Testis (tissue), 3 donors: Measurements from ENCODE around the gene DOHH. TPM values are rescaled to one million over a fixed set of nuclear protein-coding genes. Genes with fewer than 3 reads are reported as not detected.

Experiments
- DNase-seq: peaks from one replicate; pipeline ENCODE4 v3.0.0-alpha.2; 2019
- H3K27ac ChIP-seq, 2 donors: fragments of 200-600 bp; sonication (generic); one replicate each; pipeline ENCODE4 v1.5.1; 2019
- H3K27me3 ChIP-seq: fragments of 200-600 bp; sonication (generic); one replicate; pipeline ENCODE4 v1.5.1; 2019
- H3K36me3 ChIP-seq: fragments of 200-600 bp; sonication (generic); one replicate; pipeline ENCODE4 v1.5.1; 2017; ENCODE audit warnings: low read depth; ENCODE audit errors: missing control alignments
- H3K4me1 ChIP-seq: fragments of 200-600 bp; sonication (generic); one replicate; pipeline ENCODE4 v1.5.1; 2019
- H3K4me3 ChIP-seq, 2 donors: fragments of 200-600 bp; sonication (generic); one replicate each; pipeline ENCODE4 v1.5.1; 2017 to 2019
- H3K9me3 ChIP-seq: fragments of 200-600 bp; sonication (generic); one replicate; pipeline ENCODE4 v1.5.1; 2017
- POLR2A ChIP-seq: fragments of 450-650 bp; IDR thresholded peaks from one replicate; pipeline ENCODE4 v1.6.1; 2017; ENCODE audit warnings: antibody characterized with exemption, mild to moderate bottlenecking, moderate library complexity
- WGBS, 2 donors: methylation state at CpG; one replicate each; pipeline ENCODE4 v1.1.5; 2018; 5-methylcytosine and 5-hydroxymethylcytosine counted together
- intact Hi-C: fragments of 100-400 bp; cut with DNase I; formaldehyde crosslinking; loops from one replicate; pipeline ENCODE4 v1.15.1; 2023; ENCODE audit warnings: low total_unique reads
- polyA plus RNA-seq: library from polyadenylated mRNA; stranded (reverse); fragments of 350-450 nt; fragmentation: Illumina TruSeq; extraction: RNeasy Lipid Tissue Mini Kit (QIAGEN cat#74804); gene quantifications from one replicate; pipeline ENCODE4 v1.2.3, GENCODE V29; 2014; ENCODE audit warnings: low read depth, low replicate concordance; ENCODE audit not compliant: insufficient read depth
- total RNA-seq, 2 donors: library from RNA; depleted of rRNA; stranded (reverse); fragments of >200 nt; gene quantifications; one replicate each; pipeline ENCODE4 v1.2.3, GENCODE V29; 2016
- TF ChIP-seq, protein P1 (sequence below), 3 experiments: fragments of 450-650 bp in 2 of 3; fragments of 200-600 bp in 1 of 3; sonication (generic) in 1 of 3; IDR thresholded peaks; one replicate each; pipeline ENCODE4 v1.5.1; 2016 to 2019; ENCODE audit warnings: antibody characterized with exemption in 3 of 3, mild to moderate bottlenecking in 2 of 3, moderate library complexity in 1 of 3

DOHH gene
- total and polyA plus RNA-seq, 3 donors from 2014 or later: 10.7 to 29.1 (median 23.5) TPM

DNA sequence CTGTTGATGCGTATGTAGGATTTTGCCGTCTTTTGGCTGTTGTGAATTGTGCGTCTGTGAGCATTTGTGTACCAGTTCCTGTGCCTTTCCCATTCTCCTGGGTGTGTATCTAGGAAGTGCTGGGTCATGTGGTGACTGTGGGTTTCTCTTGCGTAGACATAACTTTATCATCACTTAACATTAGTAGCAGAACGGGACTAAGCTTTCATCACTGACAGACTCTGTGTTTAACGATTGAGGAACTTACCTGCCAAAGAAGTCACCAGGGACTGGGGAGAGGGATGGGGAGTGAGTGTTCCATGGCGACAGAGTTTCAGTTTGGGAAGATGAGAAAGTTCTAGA, 20.6 kb upstream of the DOHH start:
- WGBS, 2 donors: 77 to 88% methylated on average over 5 to 7 of the region's 7 CpGs
- no peaks in the 10 kb centered on the region for H3K27me3 ChIP-seq
- H3K4me1 ChIP-seq: peaks cover 7% of the 10 kb centered on the region
- TF ChIP-seq, protein P1, sequence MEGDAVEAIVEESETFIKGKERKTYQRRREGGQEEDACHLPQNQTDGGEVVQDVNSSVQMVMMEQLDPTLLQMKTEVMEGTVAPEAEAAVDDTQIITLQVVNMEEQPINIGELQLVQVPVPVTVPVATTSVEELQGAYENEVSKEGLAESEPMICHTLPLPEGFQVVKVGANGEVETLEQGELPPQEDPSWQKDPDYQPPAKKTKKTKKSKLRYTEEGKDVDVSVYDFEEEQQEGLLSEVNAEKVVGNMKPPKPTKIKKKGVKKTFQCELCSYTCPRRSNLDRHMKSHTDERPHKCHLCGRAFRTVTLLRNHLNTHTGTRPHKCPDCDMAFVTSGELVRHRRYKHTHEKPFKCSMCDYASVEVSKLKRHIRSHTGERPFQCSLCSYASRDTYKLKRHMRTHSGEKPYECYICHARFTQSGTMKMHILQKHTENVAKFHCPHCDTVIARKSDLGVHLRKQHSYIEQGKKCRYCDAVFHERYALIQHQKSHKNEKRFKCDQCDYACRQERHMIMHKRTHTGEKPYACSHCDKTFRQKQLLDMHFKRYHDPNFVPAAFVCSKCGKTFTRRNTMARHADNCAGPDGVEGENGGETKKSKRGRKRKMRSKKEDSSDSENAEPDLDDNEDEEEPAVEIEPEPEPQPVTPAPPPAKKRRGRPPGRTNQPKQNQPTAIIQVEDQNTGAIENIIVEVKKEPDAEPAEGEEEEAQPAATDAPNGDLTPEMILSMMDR (IDR thresholded peaks at IDR 0.05): no peak
- TF ChIP-seq POLR2A: no peak
- no peak overlapping the region for H3K4me3 ChIP-seq
- intact Hi-C loops: no loop called here
- no peaks in the 10 kb centered on the region for H3K9me3 ChIP-seq
- H3K36me3 ChIP-seq: no peaks in the 10 kb centered on the region
- DNase-seq: no peak
- no peak overlapping the region for H3K27ac ChIP-seq

DNA sequence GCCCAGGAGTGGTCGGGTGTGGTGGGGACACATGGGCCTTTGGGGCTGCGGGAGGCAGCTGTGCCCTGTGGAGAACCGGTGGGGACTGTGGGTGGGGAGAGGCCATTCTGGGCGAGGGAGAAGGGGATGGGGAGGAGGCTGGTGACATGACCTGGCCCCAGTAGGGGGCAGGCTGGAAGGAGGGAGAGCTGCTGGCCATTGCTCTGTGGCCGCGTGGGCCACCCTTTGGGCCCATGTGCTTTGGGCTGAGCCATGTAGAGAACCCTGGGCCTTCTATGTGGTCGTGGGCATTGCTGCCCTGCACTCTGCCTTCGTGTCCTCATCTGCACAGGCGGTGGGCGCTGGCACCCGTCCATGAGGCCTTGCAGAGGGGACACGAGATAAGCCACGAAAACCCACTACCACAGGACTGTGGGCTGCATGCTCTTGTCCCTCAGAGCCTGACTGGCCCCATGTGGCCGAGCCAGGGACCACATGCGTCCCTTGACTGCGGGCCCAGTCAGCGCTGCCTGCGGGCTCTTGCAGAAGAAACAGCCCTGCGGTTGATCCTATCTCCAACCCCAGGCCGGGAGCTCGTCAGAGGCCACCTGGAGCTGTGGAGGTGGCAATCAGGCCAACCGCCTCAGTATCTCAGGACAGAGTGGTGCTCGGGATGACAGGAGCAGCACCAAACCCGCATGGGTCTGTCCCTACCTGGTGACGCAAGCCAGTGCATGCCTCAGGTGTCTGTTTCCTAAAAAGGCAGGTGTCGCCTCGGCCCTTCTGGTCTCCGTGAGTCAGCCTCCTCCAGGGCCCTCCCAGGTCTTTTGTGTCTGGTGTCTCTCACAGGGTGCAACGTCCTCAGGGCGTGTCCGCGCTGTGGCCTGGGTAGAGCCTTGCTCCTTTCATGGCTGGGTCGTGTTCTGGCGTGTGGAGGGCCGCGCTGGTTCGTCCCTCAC, 20.0 kb upstream of the DOHH start:
- Histone ChIP-seq H3K27me3 (no peaks in the 10 kb centered on the region), H3K4me1 (peaks cover 13% of the 10 kb centered on the region), H3K27ac (no peak overlapping the region), H3K4me3 (no peak overlapping the region), H3K36me3 (no peaks in the 10 kb centered on the region), H3K9me3 (no peaks in the 10 kb centered on the region)
- WGBS, 2 donors: 88 to 90% methylated on average over 10 to 32 of the region's 37 CpGs
- TF ChIP-seq, protein P1 (IDR thresholded peaks at IDR 0.05): no peak
- no peak for TF ChIP-seq POLR2A
- DNase-seq: no peak
- intact Hi-C loops: no loop called here

DNA sequence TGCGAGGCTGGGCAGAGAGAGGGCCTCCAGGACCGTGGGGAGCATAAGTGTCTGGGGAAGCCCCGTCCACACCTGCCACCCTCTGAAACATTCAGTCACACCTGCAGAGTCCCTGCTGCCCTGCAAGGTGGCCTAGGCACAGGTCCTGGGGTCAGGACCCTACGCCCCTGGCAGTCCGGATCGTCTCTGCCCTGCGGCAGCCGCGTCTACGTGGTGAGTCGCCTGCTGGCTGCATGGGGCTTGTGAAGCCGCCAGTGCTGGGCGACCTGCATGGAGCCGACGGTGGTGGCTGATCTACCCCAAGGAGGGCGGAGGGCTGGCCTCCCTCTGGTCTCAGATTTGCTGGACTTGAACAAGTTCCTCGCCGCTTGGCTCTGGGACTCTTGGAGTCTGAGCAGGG, 18.7 kb upstream of the DOHH start:
- no peak for DNase-seq
- 88% methylated on average over 10 to 16 of the region's 18 CpGs for WGBS, 2 donors
- Histone ChIP-seq H3K9me3 (no peaks in the 10 kb centered on the region), H3K27me3 (no peaks in the 10 kb centered on the region), H3K27ac (no peak overlapping the region), H3K4me1 (peaks cover 23% of the 10 kb centered on the region), H3K4me3 (no peak overlapping the region), H3K36me3 (no peaks in the 10 kb centered on the region)
- no peak for TF ChIP-seq POLR2A
- TF ChIP-seq, protein P1 (IDR thresholded peaks at IDR 0.05): no peak
- intact Hi-C loops: no loop called here

DNA sequence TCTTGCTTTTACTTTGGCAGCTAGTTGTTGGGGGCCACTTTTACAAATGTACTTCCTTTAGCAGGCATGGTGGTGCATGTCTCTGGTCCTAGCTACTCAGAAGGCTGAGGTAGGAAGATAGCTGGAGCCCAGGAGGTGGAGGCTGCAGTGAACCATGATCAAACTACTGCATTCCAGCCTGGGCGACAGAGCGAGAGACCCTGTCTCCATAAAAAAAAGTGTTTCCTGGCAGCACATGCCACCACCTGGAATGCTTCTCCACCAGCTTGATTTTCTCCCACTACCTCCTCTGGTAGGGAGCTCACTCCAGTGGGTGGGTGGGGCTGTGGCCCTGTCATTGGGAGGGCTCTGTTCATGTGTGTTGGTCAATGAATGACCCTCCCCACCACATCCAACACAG, 18.2 kb upstream of the DOHH start:
- WGBS, 2 donors: 86 to 94% methylated on average over 2 of the region's 2 CpGs
- Histone ChIP-seq H3K36me3 (no peaks in the 10 kb centered on the region), H3K27me3 (no peaks in the 10 kb centered on the region), H3K4me3 (no peak overlapping the region), H3K9me3 (no peaks in the 10 kb centered on the region), H3K4me1 (peaks cover 27% of the 10 kb centered on the region), H3K27ac (no peak overlapping the region)
- intact Hi-C loops: no loop called here
- no peak for DNase-seq
- TF ChIP-seq POLR2A: no peak
- TF ChIP-seq, protein P1 (IDR thresholded peaks at IDR 0.05): no peak

DNA sequence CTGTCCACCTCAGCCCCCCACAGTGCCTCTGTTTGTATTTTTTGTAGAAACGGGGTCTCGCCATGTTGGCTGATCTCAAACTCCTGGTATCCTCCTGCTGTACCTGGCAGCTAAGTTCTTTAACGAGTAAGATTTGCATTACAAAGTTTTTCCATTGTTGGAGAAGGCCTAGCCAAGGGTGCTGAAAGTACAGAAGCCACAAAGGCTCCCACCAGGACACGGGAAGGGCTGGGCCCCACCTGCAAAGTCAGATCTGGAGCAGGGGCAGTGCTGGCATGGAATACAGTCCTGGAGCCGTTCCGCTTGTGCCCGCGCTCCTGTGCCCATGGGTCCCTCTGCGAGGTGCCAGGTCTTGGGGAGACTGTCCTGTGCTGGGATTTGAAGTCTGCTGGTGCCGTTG, 17.8 kb upstream of the DOHH start:
- H3K27ac ChIP-seq: no peak overlapping the region
- no peak overlapping the region for H3K4me3 ChIP-seq
- no peaks in the 10 kb centered on the region for H3K27me3 ChIP-seq
- no peaks in the 10 kb centered on the region for H3K9me3 ChIP-seq
- no peak for DNase-seq
- no peaks in the 10 kb centered on the region for H3K36me3 ChIP-seq
- peaks cover 31% of the 10 kb centered on the region for H3K4me1 ChIP-seq
- intact Hi-C loops: no loop called here
- TF ChIP-seq, protein P1 (IDR thresholded peaks at IDR 0.05): no peak
- 86 to 88% methylated on average over 10 of the region's 10 CpGs for WGBS, 2 donors
